Trophoblast cell (in vitro differentiated cells and primary cell): ENCODE results near the gene ZFHX3. TPM values are rescaled to one million over a fixed set of nuclear protein-coding genes. Genes with fewer than 3 reads are reported as not detected.

ENCODE experiments used
- DNase-seq, 2 donors: peaks; one replicate each; pipeline ENCODE4 v3.0.0-alpha.2; 2016
- H2AFZ ChIP-seq: 2 replicates; pipeline ENCODE4 v1.6.1; 2013; ENCODE audit warnings: low read length, moderate library complexity, mild to moderate bottlenecking; ENCODE audit not compliant: insufficient read depth, poor library complexity
- H2AK5ac ChIP-seq: 2 replicates; pipeline ENCODE4 v1.6.1; 2013; ENCODE audit warnings: mild to moderate bottlenecking, low read length
- H2BK120ac ChIP-seq: 2 replicates; pipeline ENCODE4 v1.6.1; 2013; ENCODE audit warnings: low read length, mild to moderate bottlenecking, moderate library complexity; ENCODE audit not compliant: insufficient read depth, poor library complexity
- H2BK12ac ChIP-seq: 2 replicates; pipeline ENCODE4 v1.6.1; 2013; ENCODE audit warnings: mild to moderate bottlenecking, low read length, moderate library complexity
- H2BK5ac ChIP-seq: 2 replicates; pipeline ENCODE4 v1.6.1; 2013; ENCODE audit warnings: low read length, low read depth, moderate library complexity, mild to moderate bottlenecking; ENCODE audit not compliant: poor library complexity
- H3K14ac ChIP-seq: 2 replicates; pipeline ENCODE4 v1.6.1; 2013; ENCODE audit warnings: mild to moderate bottlenecking, low read length
- H3K18ac ChIP-seq: 2 replicates; pipeline ENCODE4 v1.6.1; 2013; ENCODE audit warnings: mild to moderate bottlenecking, low read length
- H3K23ac ChIP-seq: 2 replicates; pipeline ENCODE4 v1.6.1; 2013; ENCODE audit warnings: low read length
- H3K27ac ChIP-seq: 2 replicates; pipeline ENCODE4 v1.5.1; 2013; ENCODE audit warnings: low read depth, mild to moderate bottlenecking, inconsistent platforms, low read length, moderate library complexity
- H3K27me3 ChIP-seq: 2 replicates; pipeline ENCODE4 v1.6.1; 2013; ENCODE audit warnings: inconsistent platforms, mild to moderate bottlenecking, low read length, moderate library complexity; ENCODE audit not compliant: insufficient read depth
- H3K36me3 ChIP-seq, 2 experiments: 1 replicate in 1 of 2; 2 replicates in 1 of 2; pipeline ENCODE4 v1.6.1; 2013; ENCODE audit warnings: low read length in 2 of 2, mild to moderate bottlenecking in 2 of 2, moderate library complexity in 1 of 2; ENCODE audit not compliant: insufficient read depth in 2 of 2, control insufficient read depth in 1 of 2
- H3K4ac ChIP-seq: 2 replicates; pipeline ENCODE4 v1.6.1; 2013; ENCODE audit warnings: low read depth, mild to moderate bottlenecking, low read length, moderate library complexity
- H3K4me1 ChIP-seq, 2 experiments: 1 replicate in 1 of 2; 2 replicates in 1 of 2; pipeline ENCODE4 v1.6.1; 2013; ENCODE audit warnings: low read length in 2 of 2, mild to moderate bottlenecking in 2 of 2, moderate library complexity in 1 of 2; ENCODE audit not compliant: insufficient read depth in 2 of 2, control insufficient read depth in 1 of 2
- H3K4me2 ChIP-seq: 2 replicates; pipeline ENCODE4 v1.6.1; 2013; ENCODE audit warnings: inconsistent platforms, mild to moderate bottlenecking, low read length, moderate library complexity
- H3K4me3 ChIP-seq: 2 replicates; pipeline ENCODE4 v1.5.1; 2013; ENCODE audit warnings: mild to moderate bottlenecking, low read depth, low read length, inconsistent platforms
- H3K79me1 ChIP-seq: one replicate; pipeline ENCODE4 v1.6.1; 2013; ENCODE audit warnings: low read length
- H3K79me2 ChIP-seq: 2 replicates; pipeline ENCODE4 v1.6.1; 2013; ENCODE audit warnings: low read length, mild to moderate bottlenecking; ENCODE audit not compliant: control insufficient read depth, insufficient read depth, poor library complexity
- H3K9ac ChIP-seq: 2 replicates; pipeline ENCODE4 v1.6.1; 2013; ENCODE audit warnings: mild to moderate bottlenecking, low read length
- H3K9me3 ChIP-seq: 2 replicates; pipeline ENCODE4 v1.6.1; 2013; ENCODE audit warnings: low read depth, mild to moderate bottlenecking, control low read depth, inconsistent platforms, low read length; ENCODE audit not compliant: insufficient read depth
- H4K12ac ChIP-seq: 2 replicates; pipeline ENCODE4 v1.6.1; 2013; ENCODE audit warnings: low read depth, mild to moderate bottlenecking, low read length, moderate library complexity
- H4K8ac ChIP-seq: 2 replicates; pipeline ENCODE4 v1.6.1; 2013; ENCODE audit warnings: low read depth, mild to moderate bottlenecking, low read length, moderate library complexity
- H4K91ac ChIP-seq: one replicate; pipeline ENCODE4 v1.6.1; 2013; ENCODE audit warnings: low read depth, mild to moderate bottlenecking, low read length, moderate library complexity
- WGBS: extraction: QIAGEN DNeasy Blood & Tissue Kit; methylation state at CpG from one replicate; pipeline ENCODE4 v1.1.7; 2013; ENCODE audit warnings: missing lambda C conversion rate; ENCODE audit not compliant: insufficient read length, insufficient coverage; ENCODE audit errors: extremely low coverage; 5-methylcytosine and 5-hydroxymethylcytosine counted together
- polyA plus RNA-seq: library from polyadenylated mRNA; stranded (reverse); fragments of 200-250 nt; gene quantifications from 2 replicates; pipeline ENCODE4 v1.2.3, GENCODE V29; 2013

Gene ZFHX3, protein sequence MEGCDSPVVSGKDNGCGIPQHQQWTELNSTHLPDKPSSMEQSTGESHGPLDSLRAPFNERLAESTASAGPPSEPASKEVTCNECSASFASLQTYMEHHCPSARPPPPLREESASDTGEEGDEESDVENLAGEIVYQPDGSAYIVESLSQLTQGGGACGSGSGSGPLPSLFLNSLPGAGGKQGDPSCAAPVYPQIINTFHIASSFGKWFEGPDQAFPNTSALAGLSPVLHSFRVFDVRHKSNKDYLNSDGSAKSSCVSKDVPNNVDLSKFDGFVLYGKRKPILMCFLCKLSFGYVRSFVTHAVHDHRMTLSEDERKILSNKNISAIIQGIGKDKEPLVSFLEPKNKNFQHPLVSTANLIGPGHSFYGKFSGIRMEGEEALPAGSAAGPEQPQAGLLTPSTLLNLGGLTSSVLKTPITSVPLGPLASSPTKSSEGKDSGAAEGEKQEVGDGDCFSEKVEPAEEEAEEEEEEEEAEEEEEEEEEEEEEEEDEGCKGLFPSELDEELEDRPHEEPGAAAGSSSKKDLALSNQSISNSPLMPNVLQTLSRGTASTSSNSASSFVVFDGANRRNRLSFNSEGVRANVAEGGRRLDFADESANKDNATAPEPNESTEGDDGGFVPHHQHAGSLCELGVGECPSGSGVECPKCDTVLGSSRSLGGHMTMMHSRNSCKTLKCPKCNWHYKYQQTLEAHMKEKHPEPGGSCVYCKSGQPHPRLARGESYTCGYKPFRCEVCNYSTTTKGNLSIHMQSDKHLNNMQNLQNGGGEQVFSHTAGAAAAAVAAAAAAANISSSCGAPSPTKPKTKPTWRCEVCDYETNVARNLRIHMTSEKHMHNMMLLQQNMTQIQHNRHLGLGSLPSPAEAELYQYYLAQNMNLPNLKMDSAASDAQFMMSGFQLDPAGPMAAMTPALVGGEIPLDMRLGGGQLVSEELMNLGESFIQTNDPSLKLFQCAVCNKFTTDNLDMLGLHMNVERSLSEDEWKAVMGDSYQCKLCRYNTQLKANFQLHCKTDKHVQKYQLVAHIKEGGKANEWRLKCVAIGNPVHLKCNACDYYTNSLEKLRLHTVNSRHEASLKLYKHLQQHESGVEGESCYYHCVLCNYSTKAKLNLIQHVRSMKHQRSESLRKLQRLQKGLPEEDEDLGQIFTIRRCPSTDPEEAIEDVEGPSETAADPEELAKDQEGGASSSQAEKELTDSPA (N-terminal part only)
- 36.4 and 36.5 TPM in 2 replicates for polyA plus RNA-seq

DNA sequence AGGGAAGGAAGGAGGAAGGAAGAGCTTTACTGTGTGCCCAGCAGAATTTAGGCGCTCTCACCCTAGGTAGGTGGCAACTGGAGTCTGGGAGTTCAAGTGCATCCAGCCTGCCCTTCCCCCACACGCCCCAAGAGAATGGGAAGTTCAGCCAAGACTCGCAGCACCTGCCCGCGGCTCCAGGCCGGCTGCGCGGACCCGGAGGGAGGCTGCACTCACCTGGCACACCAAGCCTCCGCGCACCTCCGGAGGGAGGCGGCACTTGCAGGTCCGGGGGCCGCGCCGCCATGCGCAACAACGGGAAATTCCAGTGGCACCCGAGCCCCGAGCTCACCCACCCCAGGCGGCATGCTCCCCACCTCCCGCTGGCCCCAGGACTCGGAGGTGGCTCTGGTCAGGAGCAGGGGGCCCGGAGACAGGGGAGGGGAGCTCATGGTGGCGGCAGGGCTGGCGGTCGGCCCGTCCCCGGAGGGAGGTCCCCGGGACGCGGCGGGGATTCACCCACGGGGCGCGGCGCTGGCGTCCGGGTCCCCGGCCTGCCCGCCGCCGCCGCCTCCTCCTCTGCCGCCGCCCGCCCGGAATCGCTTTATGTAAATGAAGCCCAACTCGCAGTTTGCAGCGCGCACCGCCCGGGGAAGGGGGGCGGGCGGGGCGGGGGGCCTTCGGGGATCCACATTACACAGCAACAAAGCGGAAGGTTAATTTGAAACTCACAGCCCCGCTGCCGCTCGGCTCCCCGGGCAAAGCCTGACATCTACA lies at the start of gene ZFHX3:
Gene ZFHX3, minus strand, starts transcription at position 593 of the 756 bp plus-strand sequence. CDS start 87,983 bp downstream, outside the sequence.
- H3K27me3 ChIP-seq: no peaks in the 10 kb centered on the region
- peak within 1 kb of the TSS; percentile 94 for H2BK5ac ChIP-seq
- H2AK5ac ChIP-seq: peak within 1 kb of the TSS; percentile 81
- peak within 1 kb of the TSS; percentile 85 for H4K8ac ChIP-seq
- peak within 1 kb of the TSS; percentile 79 for H3K9ac ChIP-seq
- H3K4me1 ChIP-seq: peaks cover 27 to 36% of the 10 kb centered on the region in 2 experiments
- H4K12ac ChIP-seq: peak within 1 kb of the TSS; percentile 77
- peak within 1 kb of the TSS; percentile 81 for H3K4ac ChIP-seq
- no peaks in the 10 kb centered on the region for H3K9me3 ChIP-seq
- peaks cover 33% of the 10 kb centered on the region for H3K79me2 ChIP-seq
- DNase-seq: peak in 1 of 2 donors; percentile 67
- H3K4me3 ChIP-seq: peak within 1 kb of the TSS; percentile 81
- peaks cover 42% of the 10 kb centered on the region for H3K79me1 ChIP-seq
- H2BK12ac ChIP-seq: peak within 1 kb of the TSS; percentile 85
- WGBS: no CpG with 5 or more reads among the region's 64 CpGs
- peak within 1 kb of the TSS; percentile 65 for H2AFZ ChIP-seq
- peak within 1 kb of the TSS; percentile 97 for H4K91ac ChIP-seq
- H3K23ac ChIP-seq: no peak within 1 kb of the TSS
- peak within 1 kb of the TSS; percentile 92 for H3K14ac ChIP-seq
- H3K36me3 ChIP-seq: no peaks in the 10 kb centered on the region
- peak within 1 kb of the TSS; percentile 94 for H3K18ac ChIP-seq
- H2BK120ac ChIP-seq: peak within 1 kb of the TSS; percentile 96
- H3K4me2 ChIP-seq: peak within 1 kb of the TSS; percentile 90
- H3K27ac ChIP-seq: peak within 1 kb of the TSS; percentile 97

DNA sequence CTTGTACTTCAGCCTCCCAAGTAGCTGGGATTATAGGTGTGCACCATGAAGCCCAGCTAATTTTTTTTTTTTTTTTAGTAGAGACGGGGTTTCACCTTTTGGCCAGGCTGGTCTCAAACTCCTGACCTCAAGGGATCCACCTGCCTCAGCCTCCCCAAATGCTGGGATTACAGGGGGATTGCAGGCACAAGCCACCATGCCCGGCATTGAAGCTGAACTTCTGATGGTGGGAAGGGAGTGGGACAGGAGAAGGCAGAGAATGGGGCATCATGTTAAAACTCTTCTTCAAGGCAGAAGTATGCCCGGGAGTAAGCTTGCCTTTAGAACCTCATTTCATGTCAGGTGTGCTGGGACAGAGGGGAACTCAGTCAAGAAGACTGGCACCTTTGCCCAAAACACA lies 48.6 kb upstream of the ZFHX3 start:
- no CpG with 5 or more reads among the region's 3 CpGs for WGBS
- Histone ChIP-seq H4K12ac (no peak overlapping the region), H3K9me3 (peaks cover 1% of the 10 kb centered on the region), H4K8ac (no peak overlapping the region), H3K9ac (no peak overlapping the region), H3K4me1 (no peaks in the 10 kb centered on the region), H4K91ac (no peak overlapping the region), H2AK5ac (no peak overlapping the region), H3K4ac (no peak overlapping the region), H3K23ac (no peak overlapping the region), H3K27me3 (no peaks in the 10 kb centered on the region), H3K27ac (no peak overlapping the region), H3K36me3 (no peaks in the 10 kb centered on the region), H2BK12ac (no peak overlapping the region), H2BK5ac (no peak overlapping the region), H3K79me1 (no peaks in the 10 kb centered on the region), H3K79me2 (no peaks in the 10 kb centered on the region), H2BK120ac (no peak overlapping the region), H3K4me2 (no peak overlapping the region), H2AFZ (no peak overlapping the region), H3K14ac (no peak overlapping the region), H3K18ac (no peak overlapping the region), H3K4me3 (no peak overlapping the region)
- DNase-seq: no peak

DNA sequence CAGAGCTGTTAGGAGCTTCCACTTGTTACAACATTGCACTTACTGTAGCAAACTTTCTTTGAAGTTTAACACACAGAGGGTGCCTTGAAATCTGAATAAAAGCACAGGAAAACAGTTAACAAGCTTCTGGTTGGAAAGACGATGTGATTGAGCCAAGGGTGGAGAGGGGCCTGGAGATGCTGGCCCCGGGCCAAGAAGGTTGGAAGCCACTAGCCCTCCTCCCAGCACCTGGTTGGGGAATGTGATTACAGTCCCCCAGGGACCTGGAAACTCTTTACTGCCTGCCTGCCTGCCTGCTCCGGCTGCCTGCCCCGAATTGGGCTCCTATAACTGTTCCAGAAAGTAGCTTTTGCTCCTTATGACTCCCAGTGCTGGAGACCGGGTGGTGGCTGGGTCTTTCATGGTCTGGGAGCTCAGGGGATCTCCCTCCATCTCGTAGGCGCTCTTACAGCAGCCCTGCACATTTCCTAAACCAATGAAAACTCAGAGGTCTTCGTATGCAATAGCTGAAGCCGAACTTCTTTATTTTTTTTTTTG lies 48.0 kb upstream of the ZFHX3 start:
- Histone ChIP-seq H3K9ac (no peak overlapping the region), H2AFZ (no peak overlapping the region), H3K79me1 (no peaks in the 10 kb centered on the region), H4K91ac (no peak overlapping the region), H2BK120ac (no peak overlapping the region), H3K9me3 (peaks cover 1% of the 10 kb centered on the region), H3K14ac (no peak overlapping the region), H2BK5ac (no peak overlapping the region), H3K79me2 (no peaks in the 10 kb centered on the region), H4K8ac (no peak overlapping the region), H3K4me1 (no peaks in the 10 kb centered on the region), H2BK12ac (no peak overlapping the region), H3K18ac (no peak overlapping the region), H3K4me3 (no peak overlapping the region), H3K23ac (no peak overlapping the region), H2AK5ac (no peak overlapping the region), H4K12ac (no peak overlapping the region), H3K4ac (no peak overlapping the region), H3K36me3 (no peaks in the 10 kb centered on the region), H3K27me3 (no peaks in the 10 kb centered on the region), H3K4me2 (no peak overlapping the region), H3K27ac (no peak overlapping the region)
- DNase-seq: no peak
- no CpG with 5 or more reads among the region's 9 CpGs for WGBS
